GM12891 (cell line): ENCODE data around the gene FAT1.

Experiments
- DNase-seq: peaks from one replicate; pipeline ENCODE4 v3.0.0; 2011; ENCODE audit warnings: low spot score; ENCODE audit not compliant: insufficient read length
- FAIRE-seq: peaks from 2 replicates; lab custom pipeline; 2011; peaks lifted over from hg19 to GRCh38; lab: Jason Lieb, UNC
- PAX5 ChIP-seq: IDR thresholded peaks from 2 replicates; pipeline ENCODE4 v1.6.1; 2011; ENCODE audit warnings: low read length, moderate library complexity, mild to moderate bottlenecking; ENCODE audit not compliant: insufficient read depth, severe bottlenecking
- POLR2A ChIP-seq: IDR thresholded peaks from 2 replicates; pipeline ENCODE4 v1.6.1; 2011; ENCODE audit warnings: low read depth, low read length, control low read depth
- POLR2AphosphoS5 ChIP-seq: IDR thresholded peaks from 2 replicates; pipeline ENCODE4 v1.6.1; 2011; ENCODE audit warnings: low read depth, low read length, control low read depth
- POU2F2 ChIP-seq: IDR thresholded peaks from 2 replicates; pipeline ENCODE4 v1.6.1; 2011; ENCODE audit warnings: low read depth, mild to moderate bottlenecking, control low read depth, low read length, moderate library complexity
- SPI1 ChIP-seq: IDR thresholded peaks from 2 replicates; pipeline ENCODE4 v1.6.1; 2011; ENCODE audit warnings: low read depth, low read length, control low read depth
- TAF1 ChIP-seq: IDR thresholded peaks from 2 replicates; pipeline ENCODE4 v1.6.1; 2011; ENCODE audit warnings: low read depth, low read length, control low read depth

Gene FAT1

DNA sequence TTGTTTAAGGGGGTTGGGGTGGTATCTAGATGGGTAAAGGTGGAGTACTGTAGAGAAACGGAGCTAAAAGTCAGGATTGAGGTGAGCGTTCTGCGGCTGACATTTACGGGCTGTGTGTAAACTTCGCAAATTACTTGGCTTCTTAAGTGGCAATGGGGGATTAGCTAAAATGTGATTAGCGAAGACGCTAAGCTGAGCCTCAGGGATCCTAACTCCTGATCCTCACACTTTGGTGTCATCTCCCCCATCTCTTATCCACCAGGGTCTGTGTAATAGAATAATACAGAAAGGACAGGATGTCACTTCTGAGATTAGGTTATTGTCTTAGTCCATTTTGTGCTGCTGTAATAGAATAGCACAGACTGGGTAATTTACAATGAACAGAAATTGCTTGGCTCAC lies 10.6 kb upstream of the FAT1 start:
- FAIRE-seq: no peak
- no peak for DNase-seq
- TF ChIP-seq POU2F2 (no peak), POLR2A (no peak), PAX5 (no peak), POLR2AphosphoS5 (no peak), TAF1 (no peak), SPI1 (no peak)

DNA sequence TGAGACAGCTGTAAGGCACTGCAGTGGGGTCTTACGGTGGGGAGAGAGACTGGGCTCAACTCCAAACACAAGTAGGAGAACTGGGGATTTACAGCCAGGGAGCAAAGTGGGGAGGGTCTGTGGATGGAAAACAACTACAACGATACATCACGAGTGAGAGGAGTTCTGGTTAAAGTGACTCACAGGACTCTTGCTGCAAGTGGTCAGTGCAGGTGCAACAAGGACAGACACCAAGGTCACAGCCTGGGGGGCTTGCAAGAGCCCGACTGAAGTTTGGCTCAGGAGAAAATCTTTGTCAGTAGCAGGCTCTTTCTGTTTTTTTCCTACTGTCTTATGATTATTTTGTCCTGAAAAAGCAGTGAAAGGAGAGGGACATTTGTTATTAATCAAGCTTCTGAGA lies 10.1 kb upstream of the FAT1 start:
- TF ChIP-seq SPI1 (no peak), POU2F2 (no peak), TAF1 (no peak), POLR2AphosphoS5 (no peak), PAX5 (no peak), POLR2A (no peak)
- no peak for FAIRE-seq

DNA sequence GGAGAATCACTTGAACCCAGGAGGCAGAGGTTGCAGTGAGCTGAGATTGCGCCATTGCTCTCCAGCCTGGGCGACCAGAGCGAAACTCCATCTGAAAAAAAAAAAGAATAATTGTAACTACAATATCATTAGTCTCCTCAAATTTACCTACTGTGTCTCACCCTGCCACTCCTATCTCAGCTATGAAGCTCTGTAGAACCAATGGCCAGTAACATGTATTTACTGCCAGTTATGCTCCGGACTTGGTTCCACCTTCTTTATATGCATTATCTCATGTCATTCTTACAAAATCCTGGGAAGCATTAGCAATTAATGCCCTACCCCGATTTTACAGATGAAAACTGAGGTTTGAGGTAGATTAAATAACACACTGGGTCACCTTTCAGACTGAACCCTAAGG lies 7.0 kb upstream of the FAT1 start:
- FAIRE-seq (no peak), DNase-seq (no peak)
- no peak for TF ChIP-seq SPI1

More for the DNA sequence above, 10.1 kb upstream of the FAT1 start:
- no peak for DNase-seq

DNA sequence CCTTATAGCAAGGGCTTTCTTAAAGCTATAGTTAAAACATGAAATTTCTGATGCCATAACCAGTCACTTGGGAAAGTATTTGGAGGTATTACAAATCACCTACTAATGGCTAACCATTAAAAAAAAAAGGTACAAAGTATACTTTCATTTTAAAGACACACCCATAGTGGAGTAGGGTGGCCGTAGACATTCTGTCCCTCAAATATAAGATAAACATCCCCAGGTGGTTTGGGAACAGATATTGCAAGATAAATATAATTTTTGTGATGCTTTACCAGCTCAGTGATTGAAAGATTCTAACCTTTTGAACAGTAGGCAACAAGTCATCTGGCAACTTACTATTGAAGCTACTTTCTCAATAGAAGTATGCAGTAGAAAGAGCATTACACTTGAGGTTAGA lies 6.2 kb upstream of the FAT1 start:
- FAIRE-seq (no peak), DNase-seq (no peak)
- no peak for TF ChIP-seq POLR2A
- no peak for TF ChIP-seq POLR2AphosphoS5
- no peak for TF ChIP-seq POU2F2
- TF ChIP-seq SPI1: no peak
- TF ChIP-seq TAF1: no peak
- TF ChIP-seq PAX5: no peak

DNA sequence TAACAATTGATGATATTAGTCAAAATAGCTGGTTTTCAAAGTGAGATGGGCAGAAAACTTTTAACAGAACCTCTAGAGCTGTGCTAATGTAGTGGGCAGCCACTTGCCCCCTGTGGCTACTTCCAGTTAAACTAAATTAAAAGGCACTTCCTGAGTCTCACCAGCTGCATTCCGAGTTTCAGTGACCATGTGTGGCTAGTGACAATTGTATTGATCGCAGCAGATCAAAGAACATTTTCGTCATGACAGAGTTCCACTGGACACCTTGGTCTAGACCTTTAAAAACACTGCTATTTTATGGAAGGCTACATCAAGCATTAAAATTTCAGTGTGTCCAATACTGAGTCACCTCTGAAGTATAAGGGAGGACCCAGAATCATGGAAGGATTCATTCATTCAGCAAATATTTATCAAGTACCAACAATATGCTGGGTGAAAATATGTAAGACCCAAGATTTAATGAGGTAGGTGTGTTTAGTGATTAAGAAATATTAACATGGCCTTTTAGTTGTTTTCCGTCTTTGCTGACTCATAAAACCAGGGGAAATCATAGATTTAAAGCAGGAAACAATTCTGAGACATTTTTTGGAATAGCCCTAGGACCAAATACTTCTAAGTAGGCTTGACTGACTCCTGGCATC lies 5.1 kb upstream of the FAT1 start:
- DNase-seq (no peak), FAIRE-seq (no peak)
- TF ChIP-seq PAX5 (no peak), POLR2A (no peak), POU2F2 (no peak), POLR2AphosphoS5 (no peak), SPI1 (no peak), TAF1 (no peak)

DNA sequence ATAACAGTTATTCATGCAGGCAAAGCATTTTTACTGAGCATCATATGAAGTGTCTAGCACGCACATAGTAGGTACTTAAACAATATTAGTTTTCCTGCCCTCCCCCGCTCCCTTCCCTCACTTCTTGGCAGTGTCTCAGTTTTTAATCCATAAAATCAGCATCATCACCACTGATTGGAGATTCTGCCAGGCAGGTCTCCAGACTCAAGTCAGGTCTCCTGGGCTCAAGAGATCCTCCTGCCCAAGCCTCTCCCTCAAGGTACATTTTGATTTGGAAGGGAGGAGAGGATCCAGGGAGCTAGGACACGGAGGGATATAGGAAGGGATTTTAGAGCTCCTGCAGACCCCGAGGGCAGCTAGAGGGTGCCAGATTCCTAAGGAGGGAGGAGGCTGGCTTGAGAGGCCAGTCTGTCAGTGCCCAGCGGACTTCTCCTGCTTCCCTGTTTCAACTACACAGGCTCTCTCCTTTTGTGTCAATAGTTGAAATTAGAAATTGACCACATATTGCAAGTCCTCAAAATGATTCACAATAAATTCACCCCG lies 4.4 kb upstream of the FAT1 start:
- FAIRE-seq (no peak), DNase-seq (no peak)
- TF ChIP-seq SPI1 (no peak), TAF1 (no peak), POLR2AphosphoS5 (no peak)

DNA sequence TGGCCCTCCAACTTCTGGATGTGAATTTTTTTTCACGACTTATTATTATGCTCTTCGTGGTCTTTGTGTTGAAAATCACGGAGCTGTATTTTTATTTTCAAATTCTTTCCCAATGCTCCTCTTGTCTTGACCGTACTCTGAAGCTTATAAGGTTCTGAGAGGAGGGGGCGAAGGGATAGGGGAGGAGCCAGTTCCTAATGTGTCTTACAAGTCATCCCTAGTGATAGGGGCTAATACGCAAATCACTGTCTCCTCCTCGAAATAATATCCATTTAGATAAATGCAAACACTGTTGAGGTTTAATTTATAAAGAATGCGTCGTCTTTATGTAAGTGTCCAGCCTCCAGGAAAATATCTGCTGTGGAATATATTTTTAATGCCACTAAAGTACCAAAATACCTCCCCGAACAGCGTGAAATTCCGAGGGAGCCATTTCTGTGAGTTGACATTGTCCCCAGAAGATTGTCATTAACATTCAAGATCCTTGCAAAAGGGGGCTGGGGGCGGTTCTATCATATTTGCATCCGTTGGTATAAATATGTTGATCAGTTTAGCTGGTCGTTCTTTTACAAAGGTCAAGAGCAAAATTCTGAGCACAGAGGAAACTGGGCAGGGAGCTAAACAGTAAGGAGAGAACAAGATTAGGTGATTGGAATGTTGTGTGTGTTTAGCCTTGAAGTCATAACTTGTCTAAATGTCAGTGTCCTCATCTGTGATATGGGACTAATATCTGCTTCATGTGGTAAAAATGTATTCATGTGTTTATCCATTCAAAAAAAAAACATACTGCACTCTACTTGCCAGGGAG lies 3.7 kb upstream of the FAT1 start:
- no peak for FAIRE-seq
- TF ChIP-seq POLR2A: no peak
- TF ChIP-seq PAX5: no peak
- TF ChIP-seq POLR2AphosphoS5: no peak
- no peak for TF ChIP-seq SPI1
- no peak for TF ChIP-seq POU2F2
- no peak for TF ChIP-seq TAF1
- no peak for DNase-seq

DNA sequence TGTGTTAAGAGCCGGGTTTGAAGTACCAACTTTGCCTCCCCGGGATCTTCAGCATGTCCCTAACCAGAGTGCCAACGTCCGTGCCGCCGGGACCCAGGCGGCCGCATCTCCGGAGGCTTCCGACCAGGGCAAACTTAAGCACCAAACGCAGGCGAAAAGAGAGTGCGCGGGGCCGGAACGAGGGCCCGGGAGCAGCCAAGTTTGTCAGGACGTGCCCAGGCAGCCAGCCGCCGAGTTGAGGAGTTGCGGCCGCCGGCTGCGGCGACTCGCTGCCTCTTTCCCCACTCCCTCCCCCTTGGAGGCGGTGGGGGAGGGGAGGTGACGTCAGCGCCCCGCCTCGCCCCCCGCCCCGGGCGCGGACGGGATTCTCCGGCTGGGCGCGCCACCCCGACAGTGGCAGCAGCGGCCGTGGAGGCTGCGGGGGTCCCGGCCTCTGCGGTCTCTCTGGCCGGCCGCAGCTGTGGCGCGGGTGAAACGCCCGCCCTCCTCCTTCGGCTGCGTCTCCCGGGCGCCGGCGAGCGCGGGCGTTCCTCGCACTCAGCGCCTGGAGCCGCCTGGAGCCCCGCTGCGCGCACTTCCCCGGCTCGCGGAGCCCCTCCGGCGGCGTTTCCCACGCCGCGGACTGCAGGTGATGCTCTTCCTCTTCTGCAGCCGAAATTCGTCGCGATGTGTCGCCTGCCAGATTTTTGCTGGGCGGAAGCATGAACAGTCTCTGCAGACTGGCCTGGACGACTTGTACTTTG lies 2.9 kb upstream of the FAT1 start:
- FAIRE-seq (no peak), DNase-seq (no peak)

More for the DNA sequence above, 2.9 kb upstream of the FAT1 start:
- TF ChIP-seq POLR2A (no peak), SPI1 (no peak), PAX5 (no peak), TAF1 (no peak), POLR2AphosphoS5 (no peak), POU2F2 (no peak)
